Neuron (in vitro differentiated cells): ENCODE data around the gene ACADM.

Experiments used
- H2AFZ ChIP-seq: one replicate; pipeline ENCODE4 v1.6.1; 2013; ENCODE audit warnings: low read depth, mild to moderate bottlenecking, inconsistent platforms, low read length, moderate library complexity
- H3K27me3 ChIP-seq: one replicate; pipeline ENCODE4 v1.6.1; 2013; ENCODE audit warnings: low read length; ENCODE audit not compliant: insufficient read depth
- H3K36me3 ChIP-seq: one replicate; pipeline ENCODE4 v1.6.1; 2013; ENCODE audit warnings: low read length; ENCODE audit not compliant: insufficient read depth
- H3K4me1 ChIP-seq: one replicate; pipeline ENCODE4 v1.6.1; 2013; ENCODE audit warnings: low read length; ENCODE audit not compliant: insufficient read depth
- H3K4me3 ChIP-seq: 2 replicates; pipeline ENCODE4 v1.5.1; 2013; ENCODE audit warnings: mild to moderate bottlenecking, low read length, moderate library complexity
- H3K9me3 ChIP-seq: one replicate; pipeline ENCODE4 v1.6.1; 2013; ENCODE audit warnings: low read length

ACADM gene

GRCh38 chr1:75811211-75811981 is 86.9 kb downstream of the ACADM start:
- Histone ChIP-seq H3K36me3 (no peaks in the 10 kb centered on the region), H3K9me3 (no peaks in the 10 kb centered on the region), H3K4me3 (no peak overlapping the region), H3K27me3 (no peaks in the 10 kb centered on the region), H2AFZ (no peak overlapping the region), H3K4me1 (no peaks in the 10 kb centered on the region)

- H2AFZ ChIP-seq = no peak overlapping the region
- H3K36me3 ChIP-seq = no peaks in the 10 kb centered on the region
- H3K27me3 ChIP-seq = no peaks in the 10 kb centered on the region
- H3K4me1 ChIP-seq = no peaks in the 10 kb centered on the region
- H3K9me3 ChIP-seq = no peaks in the 10 kb centered on the region
- no peak overlapping the region for H3K4me3 ChIP-seq
Observed at GRCh38 chr1:75812065-75812464, 87.6 kb downstream of the ACADM start.
